ENCODE data around the gene KLHL18. TPM values are rescaled to one million over a fixed set of nuclear protein-coding genes. Genes with fewer than 3 reads are reported as not detected.

KLHL18 gene
- total and polyA plus RNA-seq, 3 donors from 2014 or later, result 17.6 to 26.2 (median 24.7) TPM

- intact Hi-C loops (cut with DNase I; ENCODE audit: low total_unique reads), result no loop called here
- H3K27me3 ChIP-seq, result no peaks in the 10 kb centered on the region
- 55 to 73% methylated on average over 2 of the region's 2 CpGs for WGBS, 2 donors
- H3K9me3 ChIP-seq, result no peaks in the 10 kb centered on the region
- H3K4me1 ChIP-seq, result peaks cover 8% of the 10 kb centered on the region
- no peaks in the 10 kb centered on the region for H3K36me3 ChIP-seq (ENCODE audit: low read depth, missing control alignments)
- H3K4me3 ChIP-seq, result no peak overlapping the region
- H3K27ac ChIP-seq, result no peak overlapping the region
- no peak for DNase-seq
- TF ChIP-seq CTCF (IDR thresholded peaks at IDR 0.05) (no peak), POLR2A (IDR thresholded peaks at IDR 0.05) (no peak)
Observed at GRCh38 chr3:47385796-47386195, 103.1 kb downstream of the KLHL18 start.

GRCh38 chr3:47392933-47393332, 110.2 kb downstream of the KLHL18 start:
- no peaks in the 10 kb centered on the region for H3K9me3 ChIP-seq
- no peak for TF ChIP-seq POLR2A (IDR thresholded peaks at IDR 0.05)
- TF ChIP-seq CTCF (IDR thresholded peaks at IDR 0.05), result no peak
- peaks cover 23% of the 10 kb centered on the region for H3K4me1 ChIP-seq
- no peak for DNase-seq
- WGBS, 2 donors, result 97 to 100% methylated on average over 3 of the region's 3 CpGs
- H3K4me3 ChIP-seq, result no peak overlapping the region
- no peaks in the 10 kb centered on the region for H3K27me3 ChIP-seq
- H3K27ac ChIP-seq, result no peak overlapping the region
- H3K36me3 ChIP-seq (ENCODE audit: low read depth, missing control alignments), result no peaks in the 10 kb centered on the region
- intact Hi-C loops (cut with DNase I; ENCODE audit: low total_unique reads), result no loop called here

- Histone ChIP-seq H3K27me3 (no peaks in the 10 kb centered on the region), H3K4me1 (peaks cover 28% of the 10 kb centered on the region), H3K27ac (no peak overlapping the region), H3K36me3 (ENCODE audit: low read depth, missing control alignments) (no peaks in the 10 kb centered on the region), H3K9me3 (no peaks in the 10 kb centered on the region), H3K4me3 (no peak overlapping the region)
- intact Hi-C loops (cut with DNase I; ENCODE audit: low total_unique reads), result no loop called here
- TF ChIP-seq POLR2A (IDR thresholded peaks at IDR 0.05) (no peak), CTCF (IDR thresholded peaks at IDR 0.05) (no peak)
- no peak for DNase-seq
- 46 to 47% methylated on average over 8 of the region's 8 CpGs for WGBS, 2 donors
Observed at GRCh38 chr3:47394140-47394870, 111.6 kb downstream of the KLHL18 start.

GRCh38 chr3:47394881-47395280, 112.1 kb downstream of the KLHL18 start:
- intact Hi-C loops (cut with DNase I; ENCODE audit: low total_unique reads), result no loop called here
- DNase-seq, result no peak
- H3K27me3 ChIP-seq, result no peaks in the 10 kb centered on the region
- H3K27ac ChIP-seq, result no peak overlapping the region
- H3K9me3 ChIP-seq, result no peaks in the 10 kb centered on the region
- peaks cover 28% of the 10 kb centered on the region for H3K4me1 ChIP-seq
- TF ChIP-seq POLR2A (IDR thresholded peaks at IDR 0.05), result no peak
- no peak for TF ChIP-seq CTCF (IDR thresholded peaks at IDR 0.05)
- no peak overlapping the region for H3K4me3 ChIP-seq
- 57 to 65% methylated on average over 3 of the region's 3 CpGs for WGBS, 2 donors
- H3K36me3 ChIP-seq (ENCODE audit: low read depth, missing control alignments), result no peaks in the 10 kb centered on the region

Small RNAs within 50 kb of the gene (small RNA-seq; reads per million reads assigned to genes)
- 0.09 to 8.3 reads per million in 2 donors for gene SNORD13P3

Other genes with a start within 250 kb of the KLHL18 start
- gene SETD2, start 118.8 kb upstream of the KLHL18 start, total RNA-seq, result 10 to 100 TPM; 76.7 to 95.2 TPM
- gene SETD2, start 118.8 kb upstream of the KLHL18 start, polyA plus RNA-seq (ENCODE audit: insufficient read depth, low read depth, low replicate concordance), result 37.1 TPM
- gene KIF9, start 145 bp upstream of the KLHL18 start, total RNA-seq, result 10 to 100 TPM; 37.2 to 53.0 TPM
- gene KIF9, start 145 bp upstream of the KLHL18 start, polyA plus RNA-seq (ENCODE audit: insufficient read depth, low read depth, low replicate concordance), result 115 TPM
- gene PTPN23, start 98.1 kb downstream of the KLHL18 start, total RNA-seq, result 100 to 1,000 TPM in 1 of 2 donors, 10 to 100 TPM in 1; 89.3 to 141 TPM
- 30.5 TPM for gene PTPN23, start 98.1 kb downstream of the KLHL18 start, polyA plus RNA-seq (ENCODE audit: insufficient read depth, low read depth, low replicate concordance)
- gene SCAP, start 193.0 kb downstream of the KLHL18 start, total RNA-seq, result 100 to 1,000 TPM; 276 to 313 TPM
- 120 TPM for gene SCAP, start 193.0 kb downstream of the KLHL18 start, polyA plus RNA-seq (ENCODE audit: insufficient read depth, low read depth, low replicate concordance)
- gene ELP6, start 230.8 kb downstream of the KLHL18 start, total RNA-seq, result 10 to 100 TPM; 39.7 to 44.1 TPM
- 68.4 TPM for gene ELP6, start 230.8 kb downstream of the KLHL18 start, polyA plus RNA-seq (ENCODE audit: insufficient read depth, low read depth, low replicate concordance)